C4-2B (cell line): ENCODE measurements around the gene ARHGEF4.

Experiments used
- H3K27ac ChIP-seq: fragments of 450-650 bp; 2 replicates; pipeline ENCODE4 v1.5.1; 2017
- ZFX ChIP-seq: fragments of 450-650 bp; IDR thresholded peaks from 2 replicates; pipeline ENCODE4 v1.6.1; 2017
- TF ChIP-seq, protein P1 (sequence below): fragments of 450-650 bp; conservative IDR thresholded peaks from 2 replicates; pipeline ENCODE4 v1.5.1; 2017; ENCODE audit warnings: mild to moderate bottlenecking

The ARHGEF4 gene

DNA sequence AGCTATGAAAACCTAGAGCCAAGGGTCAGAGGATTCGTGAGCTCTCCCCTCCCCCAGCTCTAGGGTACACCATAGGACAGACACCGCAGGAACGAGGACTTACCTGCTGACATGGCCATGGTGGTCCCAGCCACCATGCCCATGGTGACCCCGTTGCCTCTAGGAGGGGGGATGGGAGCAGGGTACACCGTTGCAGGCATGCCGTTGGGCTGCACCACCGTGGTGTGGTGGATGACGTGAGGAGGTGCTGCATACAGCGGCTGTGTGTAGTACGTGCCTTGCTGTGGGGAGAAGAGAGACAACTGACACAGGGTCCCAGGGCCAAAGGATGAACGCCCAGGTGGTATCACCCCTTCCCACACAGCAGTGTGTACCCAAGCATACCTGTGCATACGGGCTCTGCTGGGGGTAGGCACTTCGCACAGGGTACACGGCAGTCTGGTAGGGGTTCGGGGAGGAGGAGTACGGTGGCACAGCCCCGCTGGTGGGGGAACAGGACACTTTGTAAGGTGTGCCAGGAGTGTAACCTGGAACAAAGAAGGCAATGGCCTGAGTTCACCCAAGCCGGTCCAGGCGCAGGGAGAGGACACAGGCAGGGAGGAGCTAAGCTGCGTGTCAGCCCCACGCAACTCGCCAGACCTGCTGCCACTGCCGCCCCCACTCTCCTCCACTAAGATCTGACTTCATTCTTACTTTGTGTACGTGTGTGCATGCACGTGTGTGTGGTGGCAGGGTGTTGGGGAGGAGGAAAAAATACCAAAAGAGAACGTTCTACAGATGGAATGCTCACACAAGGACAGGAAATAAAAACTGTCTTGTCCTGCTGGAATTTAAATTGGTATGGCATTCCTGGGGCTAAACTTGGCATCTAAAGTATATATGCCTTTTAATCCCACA is 218.7 kb downstream of the ARHGEF4 start:
- no peak overlapping the region for H3K27ac ChIP-seq
- TF ChIP-seq ZFX: no peak
- TF ChIP-seq, protein P1, sequence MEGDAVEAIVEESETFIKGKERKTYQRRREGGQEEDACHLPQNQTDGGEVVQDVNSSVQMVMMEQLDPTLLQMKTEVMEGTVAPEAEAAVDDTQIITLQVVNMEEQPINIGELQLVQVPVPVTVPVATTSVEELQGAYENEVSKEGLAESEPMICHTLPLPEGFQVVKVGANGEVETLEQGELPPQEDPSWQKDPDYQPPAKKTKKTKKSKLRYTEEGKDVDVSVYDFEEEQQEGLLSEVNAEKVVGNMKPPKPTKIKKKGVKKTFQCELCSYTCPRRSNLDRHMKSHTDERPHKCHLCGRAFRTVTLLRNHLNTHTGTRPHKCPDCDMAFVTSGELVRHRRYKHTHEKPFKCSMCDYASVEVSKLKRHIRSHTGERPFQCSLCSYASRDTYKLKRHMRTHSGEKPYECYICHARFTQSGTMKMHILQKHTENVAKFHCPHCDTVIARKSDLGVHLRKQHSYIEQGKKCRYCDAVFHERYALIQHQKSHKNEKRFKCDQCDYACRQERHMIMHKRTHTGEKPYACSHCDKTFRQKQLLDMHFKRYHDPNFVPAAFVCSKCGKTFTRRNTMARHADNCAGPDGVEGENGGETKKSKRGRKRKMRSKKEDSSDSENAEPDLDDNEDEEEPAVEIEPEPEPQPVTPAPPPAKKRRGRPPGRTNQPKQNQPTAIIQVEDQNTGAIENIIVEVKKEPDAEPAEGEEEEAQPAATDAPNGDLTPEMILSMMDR: no peak

DNA sequence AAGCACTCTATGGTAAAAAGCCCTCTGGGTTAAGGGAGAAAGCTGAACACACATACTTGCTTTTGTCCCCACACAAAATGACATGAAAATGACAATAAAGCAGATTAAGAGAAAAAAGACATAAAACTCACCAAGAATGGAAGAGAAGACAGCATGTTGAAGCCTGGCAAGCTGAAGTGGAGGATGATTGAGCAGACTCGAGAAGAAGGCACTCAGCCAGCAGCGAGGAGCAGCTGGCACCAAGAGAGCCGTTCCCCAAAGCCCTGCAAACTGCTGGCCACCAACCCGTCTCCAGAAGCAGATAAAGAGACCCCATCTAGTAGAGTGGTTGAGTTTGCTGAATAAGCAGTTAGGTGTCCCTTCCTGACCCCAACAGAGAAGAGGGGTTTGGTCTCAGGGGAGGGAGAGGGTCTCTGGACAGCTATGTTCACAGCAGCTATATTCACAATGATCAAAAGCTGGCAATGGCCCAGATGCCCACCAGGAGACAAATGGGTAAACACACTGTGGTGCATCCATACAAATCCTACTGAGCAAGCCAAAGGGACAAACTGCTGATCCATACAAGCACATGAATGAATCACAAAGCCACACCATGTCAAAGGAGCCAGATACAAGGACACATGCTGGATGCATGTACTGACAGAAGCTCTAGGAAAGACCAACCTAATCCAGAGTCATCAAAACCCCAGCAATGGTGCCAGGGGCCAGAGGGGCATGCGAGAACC is 219.7 kb downstream of the ARHGEF4 start:
- TF ChIP-seq, protein P1: no peak
- TF ChIP-seq ZFX: no peak
- no peak overlapping the region for H3K27ac ChIP-seq

DNA sequence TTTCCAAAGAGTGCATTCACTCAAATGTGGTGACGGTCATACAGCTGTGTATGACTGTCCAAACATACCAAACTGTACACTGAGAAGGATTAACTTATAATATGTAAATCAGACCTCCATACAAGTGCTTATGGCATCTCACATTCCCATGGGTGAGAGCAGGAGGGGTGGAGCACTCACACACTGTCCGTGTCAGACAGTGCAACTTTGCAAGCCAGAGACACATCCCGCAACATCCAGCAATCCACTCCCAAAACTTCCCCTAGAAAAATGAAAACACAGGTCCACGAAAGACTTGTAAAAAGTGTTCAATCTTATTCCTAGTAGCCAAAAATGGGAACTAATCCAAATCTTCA is 220.2 kb downstream of the ARHGEF4 start:
- no peak overlapping the region for H3K27ac ChIP-seq

GRCh38 chr2:131058214-131058843 is 221.6 kb downstream of the ARHGEF4 start:
- TF ChIP-seq, protein P1: no peak
- no peak for TF ChIP-seq ZFX
- H3K27ac ChIP-seq: no peak overlapping the region

More for the DNA sequence above, 220.2 kb downstream of the ARHGEF4 start:
- TF ChIP-seq, protein P1: no peak
- TF ChIP-seq ZFX: no peak

- TF ChIP-seq, protein P1: no peak
- TF ChIP-seq ZFX: no peak
- H3K27ac ChIP-seq: no peak overlapping the region
Observed at GRCh38 chr2:131058920-131059319, 222.2 kb downstream of the ARHGEF4 start.

DNA sequence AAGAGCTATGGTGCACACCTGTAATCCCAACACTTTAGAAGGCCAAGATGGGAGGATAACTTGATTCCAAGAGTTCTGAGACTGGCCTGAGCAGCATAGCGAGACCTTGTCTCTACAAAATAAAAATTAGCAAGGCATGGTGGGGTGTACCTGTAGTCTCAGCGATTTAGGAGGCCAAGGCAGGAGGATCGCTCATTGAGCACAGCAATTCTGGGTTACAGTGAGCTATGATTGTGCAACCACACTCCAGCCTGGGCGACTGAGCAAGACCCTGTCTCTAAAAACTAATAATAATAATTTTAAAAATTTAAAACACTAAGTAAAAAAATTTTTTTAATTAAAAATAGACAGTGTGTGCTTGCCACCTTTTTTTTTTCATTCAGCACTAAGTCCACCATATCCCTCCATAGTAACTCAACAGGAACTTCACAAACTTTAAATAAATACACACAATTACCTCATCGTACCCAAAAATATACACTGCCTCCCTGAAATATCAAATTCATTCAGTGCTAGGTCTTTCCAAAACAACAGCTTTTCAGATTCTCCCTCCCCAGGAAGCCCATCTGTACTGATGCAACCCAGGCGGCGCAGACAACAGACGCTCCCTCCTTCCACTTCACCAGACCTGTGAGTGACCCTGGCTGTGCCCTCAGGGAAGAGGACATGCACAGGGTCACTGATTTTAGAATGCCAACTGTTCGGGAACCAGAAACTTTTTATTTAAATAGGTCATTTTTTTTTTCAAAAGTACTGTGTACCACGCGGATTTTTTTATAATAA is 227.0 kb downstream of the ARHGEF4 start:
- TF ChIP-seq ZFX: no peak
- TF ChIP-seq, protein P1: no peak
- H3K27ac ChIP-seq: no peak overlapping the region
